CD1c-positive myeloid dendritic cell (primary cell): ENCODE data around the gene TFR2.

Source experiments
- DNase-seq: peaks from one replicate; pipeline ENCODE4 v3.0.0-alpha.2; 2016; ENCODE audit errors: extremely low spot score

TFR2 gene

DNA sequence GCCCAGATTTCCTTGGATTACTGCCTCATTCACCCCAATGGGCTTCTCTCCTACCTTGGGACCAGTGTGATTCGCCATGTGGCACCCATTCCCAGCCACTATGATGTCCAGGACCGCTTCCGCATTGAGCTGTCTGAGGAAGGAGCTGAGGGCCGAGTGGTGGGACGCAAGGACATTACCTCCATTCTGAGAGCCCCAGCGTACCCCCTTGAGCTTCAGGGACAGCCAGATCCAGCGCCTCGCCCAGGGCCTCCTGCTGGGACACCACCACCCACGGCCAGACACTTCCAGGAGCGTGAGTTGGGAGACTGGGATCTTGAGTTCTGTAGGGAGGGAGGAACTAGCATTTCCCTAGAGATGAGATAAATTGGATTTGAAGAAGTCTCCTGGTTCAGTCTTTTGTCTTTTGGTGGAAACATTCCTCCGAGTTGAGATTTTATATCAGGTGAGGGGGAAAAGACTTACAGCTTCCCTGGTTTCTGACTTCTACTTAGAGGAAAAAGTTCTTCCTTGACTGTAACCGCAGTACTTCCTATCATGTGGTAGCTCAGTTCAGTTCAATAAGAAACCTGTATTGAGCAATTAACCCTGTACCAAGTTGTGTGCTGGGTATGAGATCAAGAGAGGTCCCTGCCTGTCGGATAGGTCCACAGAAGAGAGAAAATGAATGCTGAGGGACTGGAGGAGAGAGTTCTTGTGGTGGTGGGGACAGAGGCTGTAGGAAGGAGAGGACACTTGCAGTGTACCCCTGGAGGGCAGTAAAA, 27.8 kb downstream of the TFR2 start:
- DNase-seq = peak; percentile 27

- no peak for DNase-seq
These were observed 28.5 kb downstream of the TFR2 start for GRCh38 chr7:100612730-100613390.

DNA sequence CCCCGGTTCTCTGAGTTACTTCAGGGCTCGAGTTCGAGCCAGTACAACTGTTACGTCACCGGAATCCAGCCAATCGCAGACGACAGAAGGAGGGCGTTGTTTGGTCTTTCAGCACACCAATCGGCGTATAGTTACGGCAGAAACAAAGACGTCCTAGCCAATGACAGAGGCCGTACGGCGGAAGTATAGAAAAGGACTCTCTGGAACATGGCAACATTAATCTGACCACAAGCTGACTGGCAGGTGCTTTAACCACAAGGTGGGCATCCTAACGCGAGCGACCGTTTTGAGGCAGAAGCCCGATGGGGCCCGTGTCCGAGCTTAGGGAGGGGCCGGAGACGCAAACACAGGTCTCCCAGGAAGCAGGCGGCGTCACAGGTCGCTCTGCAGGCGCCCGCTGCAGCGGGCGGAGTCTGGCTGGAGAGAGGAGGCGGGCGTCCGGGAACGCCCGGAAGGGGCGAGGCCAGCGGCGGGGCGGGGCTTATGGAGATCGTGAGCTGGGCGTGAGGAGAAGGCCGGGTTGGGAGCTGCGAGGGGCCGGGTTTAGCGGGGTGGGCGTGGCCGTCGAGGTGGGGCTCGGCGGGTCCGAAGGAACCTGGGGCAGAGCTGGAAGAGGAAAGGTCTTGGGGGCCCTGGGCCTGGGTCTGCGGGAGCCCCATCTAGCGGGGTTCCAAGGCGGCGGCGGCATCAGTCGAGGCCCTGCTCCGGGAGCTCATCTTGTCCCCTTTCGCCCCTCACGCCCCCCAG, 29.2 kb downstream of the TFR2 start, which contains the start of gene MOSPD3:
TSS of gene MOSPD3 (plus strand) at position 558 of the 747 bp plus-strand sequence. CDS start 252 bp downstream, outside the sequence.
- DNase-seq = peak; percentile 100

- DNase-seq = peak; percentile 49
These were observed 31.4 kb downstream of the TFR2 start for GRCh38 chr7:100609958-100610357.

DNA sequence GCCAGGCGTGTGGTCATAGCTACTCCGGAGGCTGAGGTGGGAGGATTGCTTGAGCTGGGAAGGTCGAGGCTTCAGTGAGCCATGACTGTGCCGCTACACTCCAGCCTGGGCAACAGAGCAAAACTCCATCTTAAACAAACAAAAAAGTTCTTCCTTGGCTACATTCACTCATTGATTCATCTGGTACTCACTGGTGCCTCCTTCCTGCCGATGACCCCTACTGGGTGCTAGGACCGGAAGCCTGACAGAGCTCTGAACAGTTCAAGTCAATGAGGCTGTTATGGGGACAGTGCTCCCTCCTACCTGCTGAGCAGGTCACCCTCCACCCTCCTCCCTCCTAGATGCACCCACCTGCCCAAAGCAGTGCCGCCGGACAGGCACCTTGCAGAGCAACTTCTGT, 34.2 kb downstream of the TFR2 start:
- no peak for DNase-seq

GRCh38 chr7:100606313-100606712, 35.0 kb downstream of the TFR2 start:
- DNase-seq = no peak

- peak; percentile 86 for DNase-seq
These were observed 36.1 kb downstream of the TFR2 start for GRCh38 chr7:100604976-100605911.

- DNase-seq = peak; percentile 85
These were observed 37.0 kb downstream of the TFR2 start for GRCh38 chr7:100604028-100604975.

GRCh38 chr7:100603726-100604027, 37.7 kb downstream of the TFR2 start:
- DNase-seq = no peak

- DNase-seq = no peak
These were observed 38.2 kb downstream of the TFR2 start for GRCh38 chr7:100602889-100603725.

GRCh38 chr7:100600730-100601038, 40.7 kb downstream of the TFR2 start:
- DNase-seq = no peak

DNA sequence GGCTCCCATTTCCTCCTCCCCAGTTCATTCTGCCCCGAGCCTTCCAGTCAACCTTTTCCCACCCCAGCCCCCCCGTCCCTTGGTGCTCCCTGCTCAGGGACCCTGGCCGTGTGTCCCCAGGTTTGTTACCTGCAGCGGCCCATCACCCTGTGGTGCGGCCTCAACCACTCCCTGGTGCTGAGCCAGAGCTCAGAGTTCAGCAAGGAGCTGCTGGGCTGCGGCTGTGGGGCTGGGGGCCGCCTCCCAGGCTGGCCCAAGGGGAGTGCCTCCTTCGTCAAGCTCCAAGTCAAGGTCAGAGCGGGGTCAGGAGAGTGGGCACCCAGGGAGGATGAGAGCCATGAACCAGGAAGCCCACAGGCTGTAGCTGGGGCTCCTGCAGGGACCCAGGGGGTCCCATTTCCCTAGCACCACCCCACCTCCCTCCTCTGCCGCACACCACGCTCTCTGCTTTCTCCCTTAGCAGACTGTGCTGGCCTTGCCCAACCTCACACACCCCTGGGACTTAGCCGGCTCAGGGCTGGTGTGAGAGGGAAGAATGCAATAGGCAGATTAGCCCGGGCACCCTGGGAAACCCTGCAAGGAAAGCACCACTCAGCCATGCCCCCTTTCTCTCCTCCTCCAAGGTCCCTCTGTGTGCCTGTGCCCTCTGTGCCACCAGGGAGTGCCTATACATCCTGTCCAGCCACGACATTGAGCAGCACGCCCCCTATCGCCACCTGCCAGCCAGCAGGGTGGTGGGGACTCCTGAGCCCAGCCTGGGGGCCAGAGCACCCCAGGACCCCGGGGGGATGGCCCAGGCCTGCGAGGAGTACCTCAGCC, 41.2 kb downstream of the TFR2 start:
- DNase-seq = no peak

- no peak for DNase-seq
These were observed 42.9 kb downstream of the TFR2 start for GRCh38 chr7:100598425-100598824.

DNA sequence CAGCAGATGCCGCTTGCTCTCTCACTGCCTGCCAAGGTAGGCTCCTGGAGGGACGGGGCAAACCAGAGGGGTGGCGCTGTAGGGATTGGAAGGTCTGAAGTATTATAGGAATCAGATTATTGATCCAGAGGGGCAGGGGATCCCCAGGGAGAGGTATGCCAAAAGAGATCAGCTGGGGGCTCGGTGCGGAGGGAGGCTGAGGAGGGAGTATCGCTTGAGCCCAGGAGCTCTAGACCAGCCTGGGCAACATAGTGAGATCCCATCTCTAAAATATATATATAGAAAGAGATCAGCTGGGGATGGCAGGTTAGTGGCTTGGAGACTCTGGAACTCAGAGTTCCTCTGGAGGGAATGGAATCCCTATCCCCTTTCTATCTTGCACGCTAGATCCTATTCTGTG, 46.2 kb downstream of the TFR2 start:
- no peak for DNase-seq

- no peak for DNase-seq
These were observed 49.8 kb downstream of the TFR2 start for GRCh38 chr7:100591596-100591995.

DNA sequence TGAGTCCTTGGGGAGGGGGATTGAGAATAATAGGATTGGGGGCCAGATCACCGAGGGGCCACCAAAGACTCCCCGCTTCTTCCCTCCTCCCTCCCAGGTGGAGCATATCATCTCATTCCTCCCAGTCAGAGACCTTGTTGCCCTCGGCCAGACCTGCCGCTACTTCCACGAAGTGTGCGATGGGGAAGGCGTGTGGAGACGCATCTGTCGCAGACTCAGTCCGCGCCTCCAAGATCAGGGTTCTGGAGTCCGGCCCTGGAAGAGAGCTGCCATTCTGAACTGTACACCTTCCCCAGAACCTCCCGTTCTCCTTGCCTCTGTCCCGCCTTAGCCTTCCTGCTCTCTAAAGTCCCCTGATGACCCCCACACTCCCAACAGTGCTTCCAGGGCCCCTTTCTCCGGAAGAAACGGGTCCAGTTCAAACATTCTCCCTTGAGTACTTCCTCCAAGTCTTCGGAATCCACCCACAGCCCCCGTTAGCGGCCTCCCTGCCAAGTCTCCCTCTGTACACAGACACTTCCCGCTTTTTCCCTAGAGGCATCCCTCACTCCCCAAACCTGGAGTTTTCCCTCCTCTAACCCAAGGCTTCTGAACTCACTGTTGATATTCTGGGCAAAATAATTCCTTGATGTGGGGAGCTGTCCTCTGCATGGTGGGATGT, 51.1 kb downstream of the TFR2 start:
- DNase-seq = no peak

DNA sequence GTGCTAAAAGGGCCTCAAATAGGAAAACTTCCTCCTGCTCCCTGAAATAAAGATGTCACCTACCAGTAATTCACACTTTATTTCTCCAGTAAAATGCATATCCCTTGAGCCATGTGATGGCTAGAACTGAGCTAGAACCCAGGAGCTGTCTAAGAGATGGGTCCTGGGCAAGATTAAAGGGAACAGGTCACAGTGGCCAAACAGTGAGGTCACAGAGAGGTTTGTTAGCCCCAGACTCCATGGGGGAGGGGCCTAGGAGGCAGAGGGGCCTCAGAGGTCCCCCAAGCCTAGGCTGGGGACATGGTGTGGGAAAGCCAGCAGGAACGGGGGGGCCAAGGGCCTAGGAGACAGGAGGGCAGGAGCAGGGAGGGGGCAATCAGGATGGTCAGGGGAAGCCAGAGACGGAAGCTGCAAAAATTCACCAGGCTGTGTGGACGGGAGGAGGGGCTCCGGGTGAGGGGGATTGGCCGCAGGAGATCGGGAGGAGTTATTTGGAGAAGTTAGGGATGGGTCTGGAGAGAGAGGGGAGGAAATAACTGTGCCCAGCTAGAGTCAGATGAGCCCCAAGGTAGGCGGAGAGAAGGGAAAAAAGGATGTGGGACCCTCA, 51.9 kb downstream of the TFR2 start:
- no peak for DNase-seq

GRCh38 chr7:100588438-100588837, 52.9 kb downstream of the TFR2 start:
- DNase-seq = peak; percentile 31
